CD8-positive, alpha-beta memory T cell (primary cell): Measurements from ENCODE around the gene ZDHHC14. TPM values are rescaled to one million over a fixed set of nuclear protein-coding genes. Genes with fewer than 3 reads are reported as not detected.

Experiments used
- CTCF ChIA-PET: fragments of 350-600 bp; sonication (Branson Sonifier 250); formaldehyde crosslinking; loops from one replicate; lab custom pipeline; 2021; ENCODE audit warnings: antibody characterized with exemption; lab: Charles Lee
- POLR2A ChIA-PET: fragments of 350-600 bp; sonication (Branson Sonifier 250); formaldehyde crosslinking; loops from one replicate; lab custom pipeline; 2021; ENCODE audit warnings: antibody characterized with exemption; lab: Charles Lee
- DNase-seq, 5 donors: peaks; one replicate each; pipeline versions ENCODE4 v3.0.0 to v3.0.0-alpha.2; 2020 to 2022; ENCODE audit warnings: mixed read lengths in 1 of 5
- H3K27ac ChIP-seq: one replicate; pipeline ENCODE4 v1.7.0; 2013; ENCODE audit warnings: low read depth, mild to moderate bottlenecking, low read length, moderate library complexity
- H3K27me3 ChIP-seq: 2 replicates; pipeline ENCODE4 v1.7.0; 2013; ENCODE audit warnings: low read length, mild to moderate bottlenecking; ENCODE audit not compliant: insufficient read depth, poor library complexity, severe bottlenecking
- H3K36me3 ChIP-seq: 2 replicates; pipeline ENCODE4 v1.7.0; 2013; ENCODE audit warnings: mild to moderate bottlenecking, low read length, moderate library complexity; ENCODE audit not compliant: insufficient read depth
- H3K4me1 ChIP-seq: 2 replicates; pipeline ENCODE4 v1.7.0; 2013; ENCODE audit warnings: mild to moderate bottlenecking, low read length, moderate library complexity; ENCODE audit not compliant: insufficient read depth
- H3K4me3 ChIP-seq: 2 replicates; pipeline ENCODE4 v1.7.0; 2013; ENCODE audit warnings: mild to moderate bottlenecking, low read length
- H3K9me3 ChIP-seq: 2 replicates; pipeline ENCODE4 v1.7.0; 2013; ENCODE audit warnings: mild to moderate bottlenecking, low read length
- H3K27ac Mint-ChIP-seq, 8 donors: one replicate each; pipeline ENCODE4 v1.8.0; 2020 to 2021; ENCODE audit warnings: mixed read lengths in 8 of 8, mild to moderate bottlenecking in 6 of 8, inconsistent platforms in 3 of 8, moderate library complexity in 3 of 8
- H3K27me3 Mint-ChIP-seq, 2 donors: one replicate each; pipeline ENCODE4 v1.8.0; 2020 to 2021; ENCODE audit warnings: mixed read lengths in 2 of 2, mild to moderate bottlenecking in 1 of 2, moderate library complexity in 1 of 2
- H3K36me3 Mint-ChIP-seq, 3 donors: one replicate each; pipeline ENCODE4 v1.8.0; 2020 to 2021; ENCODE audit warnings: mixed read lengths in 3 of 3, inconsistent platforms in 1 of 3, mild to moderate bottlenecking in 1 of 3
- H3K4me1 Mint-ChIP-seq, 3 donors: one replicate each; pipeline ENCODE4 v1.8.0; 2020 to 2021; ENCODE audit warnings: mixed read lengths in 3 of 3, inconsistent platforms in 1 of 3, mild to moderate bottlenecking in 1 of 3
- H3K4me3 Mint-ChIP-seq, 7 donors: one replicate each; pipeline ENCODE4 v1.8.0; 2020 to 2021; ENCODE audit warnings: mixed read lengths in 7 of 7, mild to moderate bottlenecking in 6 of 7, moderate library complexity in 4 of 7, inconsistent platforms in 2 of 7
- H3K9me3 Mint-ChIP-seq, 5 donors: one replicate each; pipeline ENCODE4 v1.8.0; 2020 to 2022; ENCODE audit warnings: mixed read lengths in 5 of 5, mild to moderate bottlenecking in 3 of 5, moderate library complexity in 2 of 5, inconsistent platforms in 1 of 5
- polyA plus RNA-seq: library from polyadenylated mRNA; unstranded; fragments of 300-500 nt; fragmentation: Illumina TruSeq; gene quantifications from one replicate; pipeline ENCODE4 v1.2.3, GENCODE V29; 2021
- total RNA-seq, 2 experiments: library from RNA; stranded (reverse); gene quantifications; one replicate each; pipeline ENCODE4 v1.2.3, GENCODE V29; 2021

The ZDHHC14 gene
- total and polyA plus RNA-seq, 3 experiments from 2014 or later: 4.2 to 8.1 (median 6.3) TPM

GRCh38 chr6:157640746-157641451 lies 259.9 kb downstream of the ZDHHC14 start:
- peaks cover 0 to 4% (median 0%) of the 10 kb centered on the region in 3 donors for H3K36me3 Mint-ChIP-seq
- peaks cover 0 to 4% of the 10 kb centered on the region in 2 donors for H3K27me3 Mint-ChIP-seq

DNA sequence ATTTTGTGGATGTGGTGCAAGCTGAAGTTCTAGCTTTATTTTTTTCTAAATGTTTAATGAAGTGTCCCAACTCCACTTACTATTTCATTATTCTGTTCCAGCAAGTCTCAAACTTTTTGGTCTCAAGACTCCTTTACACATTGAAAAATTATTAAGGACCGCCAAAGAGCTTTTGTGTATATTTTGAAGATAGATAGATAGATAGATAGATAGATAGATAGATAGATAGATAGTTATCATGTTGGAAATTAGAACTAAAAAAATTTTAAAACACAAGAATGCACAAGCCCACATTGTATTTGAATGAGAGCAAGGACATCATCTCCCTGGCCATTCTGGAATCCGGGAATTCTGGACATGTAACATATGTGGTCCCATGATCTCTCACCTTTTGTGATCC lies 260.8 kb downstream of the ZDHHC14 start:
- Histone ChIP-seq H3K36me3 (no peaks in the 10 kb centered on the region), H3K4me1 (no peaks in the 10 kb centered on the region), H3K4me3 (no peak overlapping the region), H3K27me3 (no peaks in the 10 kb centered on the region), H3K9me3 (no peaks in the 10 kb centered on the region), H3K27ac (no peak overlapping the region)
- Mint-ChIP-seq H3K36me3 (peaks cover 0 to 3% (median 0%) of the 10 kb centered on the region in 3 donors), H3K27me3 (peaks cover 0 to 4% of the 10 kb centered on the region in 2 donors), H3K4me3 (no peak overlapping the region), H3K4me1 (peaks cover 0 to 4% (median 0%) of the 10 kb centered on the region in 3 donors), H3K9me3 (no peaks in the 10 kb centered on the region), H3K27ac (no peak overlapping the region)
- CTCF ChIA-PET: no interaction called here
- DNase-seq: no peak
- POLR2A ChIA-PET: no interaction called here

More at GRCh38 chr6:157640746-157641451, 259.9 kb downstream of the ZDHHC14 start:
- Histone ChIP-seq H3K27ac (no peak overlapping the region), H3K4me3 (no peak overlapping the region), H3K4me1 (no peaks in the 10 kb centered on the region), H3K36me3 (no peaks in the 10 kb centered on the region), H3K9me3 (no peaks in the 10 kb centered on the region), H3K27me3 (no peaks in the 10 kb centered on the region)
- CTCF ChIA-PET: no interaction called here
- H3K4me3 Mint-ChIP-seq: no peak overlapping the region
- peaks cover 0 to 4% (median 0%) of the 10 kb centered on the region in 3 donors for H3K4me1 Mint-ChIP-seq
- no peaks in the 10 kb centered on the region for H3K9me3 Mint-ChIP-seq
- H3K27ac Mint-ChIP-seq: no peak overlapping the region
- POLR2A ChIA-PET: no interaction called here
- no peak for DNase-seq

DNA sequence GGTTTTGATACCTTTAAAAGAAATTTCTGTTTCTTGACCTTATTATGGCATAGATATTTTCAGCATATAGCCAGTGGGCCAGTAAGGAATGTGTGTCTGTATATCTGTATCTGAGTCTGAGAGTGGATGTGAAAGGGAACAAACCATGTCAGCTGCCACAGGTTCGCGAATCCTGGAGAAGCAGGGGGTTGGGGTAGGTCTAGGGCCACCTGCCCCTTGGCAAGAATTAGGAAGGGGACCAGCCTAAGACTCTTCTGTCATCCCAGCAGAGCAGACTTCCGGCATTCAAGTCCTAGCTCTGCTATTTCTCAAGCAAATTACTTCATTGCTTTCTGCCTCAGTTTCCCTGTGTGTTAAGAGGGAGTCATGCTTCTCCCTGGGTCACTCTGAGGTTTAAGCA lies 261.7 kb downstream of the ZDHHC14 start:
- Histone ChIP-seq H3K4me3 (no peak overlapping the region), H3K36me3 (no peaks in the 10 kb centered on the region), H3K27ac (no peak overlapping the region), H3K27me3 (no peaks in the 10 kb centered on the region), H3K9me3 (no peaks in the 10 kb centered on the region), H3K4me1 (no peaks in the 10 kb centered on the region)
- ChIA-PET POLR2A (no interaction called here), CTCF (no interaction called here)
- Mint-ChIP-seq H3K27ac (no peak overlapping the region), H3K36me3 (peaks cover 0 to 4% (median 0%) of the 10 kb centered on the region in 3 donors), H3K4me3 (no peak overlapping the region), H3K4me1 (peaks cover 0 to 9% (median 6%) of the 10 kb centered on the region in 3 donors), H3K27me3 (peaks cover 0 to 4% of the 10 kb centered on the region in 2 donors), H3K9me3 (no peaks in the 10 kb centered on the region)
- no peak for DNase-seq

DNA sequence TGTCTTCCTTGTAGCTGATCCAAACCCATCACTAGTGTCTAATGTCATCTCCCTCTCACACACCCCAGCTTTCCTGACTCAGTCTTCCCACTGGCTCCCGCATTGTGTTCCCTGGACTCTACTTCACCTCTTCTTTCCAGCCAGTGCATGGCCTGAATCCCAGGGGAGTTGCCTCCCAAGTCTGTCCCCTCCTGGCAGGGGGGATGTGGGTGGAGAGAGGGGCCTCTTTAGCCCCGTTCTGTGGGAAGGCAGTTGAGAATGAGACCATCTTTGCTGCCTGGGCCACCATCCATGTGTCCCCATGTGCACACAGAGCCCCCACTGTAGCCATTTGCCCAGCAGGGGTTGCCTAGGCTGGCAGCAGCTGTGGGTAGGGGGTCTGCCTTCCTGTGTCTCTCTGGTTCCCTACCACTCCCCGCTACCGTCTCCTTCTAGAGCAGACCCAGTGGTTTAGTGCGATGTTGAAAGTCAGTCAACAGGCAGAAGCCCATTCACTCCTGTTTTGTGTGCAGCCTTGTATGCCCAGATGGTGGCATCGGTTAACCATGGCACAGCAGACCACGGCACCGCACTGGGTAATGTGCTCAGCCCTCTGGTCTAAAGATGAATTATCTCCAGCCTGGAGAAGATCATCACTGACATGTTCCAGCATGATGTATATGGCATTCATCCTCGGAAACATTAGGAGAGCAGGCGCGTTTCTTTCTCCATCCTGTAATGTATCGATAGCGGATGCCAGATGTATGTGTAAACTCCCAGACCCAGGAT lies 263.2 kb downstream of the ZDHHC14 start:
- peak in 1 of 5 donors; percentile 7 for DNase-seq
- H3K36me3 Mint-ChIP-seq: peaks cover 0 to 4% (median 0%) of the 10 kb centered on the region in 3 donors
- Histone ChIP-seq H3K4me3 (no peak overlapping the region), H3K9me3 (no peaks in the 10 kb centered on the region), H3K36me3 (no peaks in the 10 kb centered on the region), H3K27me3 (no peaks in the 10 kb centered on the region), H3K27ac (no peak overlapping the region), H3K4me1 (no peaks in the 10 kb centered on the region)
- peak overlapping the region in 2 of 8 donors; percentile 35 to 64 for H3K27ac Mint-ChIP-seq
- H3K4me1 Mint-ChIP-seq: peaks cover 0 to 10% (median 6%) of the 10 kb centered on the region in 3 donors
- H3K9me3 Mint-ChIP-seq: no peaks in the 10 kb centered on the region
- POLR2A ChIA-PET: no interaction called here
- CTCF ChIA-PET: no interaction called here
- H3K27me3 Mint-ChIP-seq: peaks cover 0 to 4% of the 10 kb centered on the region in 2 donors
- no peak overlapping the region for H3K4me3 Mint-ChIP-seq

DNA sequence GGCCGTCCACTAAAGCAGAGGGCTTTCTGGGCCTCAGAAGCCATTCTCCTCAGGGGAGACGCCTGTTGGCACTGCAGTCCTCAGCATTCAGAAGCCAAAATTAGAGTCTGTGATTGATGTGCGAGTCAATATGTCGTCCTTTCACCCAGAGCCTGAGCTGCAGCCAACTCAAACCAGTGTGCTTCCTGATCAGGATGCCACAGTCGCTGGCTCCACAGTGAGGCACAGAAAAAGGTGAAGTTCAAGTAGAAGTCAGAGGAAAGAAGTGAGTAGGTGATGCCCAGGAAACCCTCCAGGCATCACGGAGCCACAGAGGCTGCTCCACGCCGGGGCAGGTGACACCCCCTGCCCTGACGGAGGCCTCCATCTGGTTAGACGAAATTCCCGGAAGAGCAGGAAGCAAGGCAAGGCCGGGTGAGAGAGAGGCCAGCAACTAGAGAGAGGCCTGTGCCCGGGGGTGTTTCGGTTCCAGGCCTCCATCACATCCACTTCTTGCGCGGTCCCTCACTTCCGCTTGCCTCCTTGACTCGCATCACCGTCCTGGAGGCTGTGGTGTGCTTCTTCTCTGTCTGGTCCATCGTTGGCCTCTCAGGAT lies 264.3 kb downstream of the ZDHHC14 start:
- peaks cover 0 to 4% (median 0%) of the 10 kb centered on the region in 3 donors for H3K36me3 Mint-ChIP-seq
- no peak overlapping the region for H3K27ac Mint-ChIP-seq
- Histone ChIP-seq H3K27me3 (no peaks in the 10 kb centered on the region), H3K4me3 (no peak overlapping the region), H3K27ac (no peak overlapping the region), H3K4me1 (no peaks in the 10 kb centered on the region), H3K9me3 (no peaks in the 10 kb centered on the region), H3K36me3 (no peaks in the 10 kb centered on the region)
- H3K4me3 Mint-ChIP-seq: no peak overlapping the region
- H3K27me3 Mint-ChIP-seq: peaks cover 0 to 1% of the 10 kb centered on the region in 2 donors
- no peak for DNase-seq
- POLR2A ChIA-PET: no interaction called here
- H3K9me3 Mint-ChIP-seq: no peaks in the 10 kb centered on the region
- peaks cover 0 to 6% (median 6%) of the 10 kb centered on the region in 3 donors for H3K4me1 Mint-ChIP-seq
- CTCF ChIA-PET: no interaction called here

- CTCF ChIA-PET: no interaction called here
Observed at GRCh38 chr6:157646012-157646411, 265.0 kb downstream of the ZDHHC14 start.

GRCh38 chr6:157647261-157647915 lies 266.4 kb downstream of the ZDHHC14 start:
- H3K27ac Mint-ChIP-seq: no peak overlapping the region
- peaks cover 0 to 6% (median 6%) of the 10 kb centered on the region in 3 donors for H3K4me1 Mint-ChIP-seq
- H3K4me3 ChIP-seq: no peak overlapping the region
- peaks cover 0 to 1% of the 10 kb centered on the region in 2 donors for H3K27me3 Mint-ChIP-seq
- no peak for DNase-seq
- H3K27me3 ChIP-seq: no peaks in the 10 kb centered on the region
- no peaks in the 10 kb centered on the region for H3K36me3 ChIP-seq
- ChIA-PET POLR2A (no interaction called here), CTCF (no interaction called here)
- no peaks in the 10 kb centered on the region for H3K4me1 ChIP-seq
- no peak overlapping the region for H3K4me3 Mint-ChIP-seq
- no peak overlapping the region for H3K27ac ChIP-seq
- H3K9me3 ChIP-seq: no peaks in the 10 kb centered on the region
- no peaks in the 10 kb centered on the region for H3K9me3 Mint-ChIP-seq
- peaks cover 0 to 4% (median 0%) of the 10 kb centered on the region in 3 donors for H3K36me3 Mint-ChIP-seq

More at GRCh38 chr6:157646012-157646411, 265.0 kb downstream of the ZDHHC14 start:
- no peak overlapping the region for H3K4me3 ChIP-seq
- no peaks in the 10 kb centered on the region for H3K4me1 ChIP-seq
- peaks cover 0 to 1% of the 10 kb centered on the region in 2 donors for H3K27me3 Mint-ChIP-seq
- no peak overlapping the region for H3K27ac ChIP-seq
- no peaks in the 10 kb centered on the region for H3K27me3 ChIP-seq
- H3K27ac Mint-ChIP-seq: peak overlapping the region in 3 of 8 donors; percentile 5 to 95 (median 42)
- peaks cover 0 to 6% (median 6%) of the 10 kb centered on the region in 3 donors for H3K4me1 Mint-ChIP-seq
- POLR2A ChIA-PET: no interaction called here
- H3K36me3 Mint-ChIP-seq: peaks cover 0 to 4% (median 0%) of the 10 kb centered on the region in 3 donors
- DNase-seq: no peak
- no peaks in the 10 kb centered on the region for H3K36me3 ChIP-seq
- H3K4me3 Mint-ChIP-seq: no peak overlapping the region
- H3K9me3 Mint-ChIP-seq: no peaks in the 10 kb centered on the region
- H3K9me3 ChIP-seq: no peaks in the 10 kb centered on the region
